Natural killer cell treated with Interleukin-12 subunit alpha and Interleukin-12 subunit beta and Interleukin-15 and Interleukin-18, amount 100 ng/mL, for 72 hours (primary cell): ENCODE measurements around the gene CD14. TPM values are rescaled to one million over a fixed set of nuclear protein-coding genes. Genes with fewer than 3 reads are reported as not detected.
A peak's percentile ranks its signal among the peaks of the same experiment; 100 is the strongest.
"Not testable (repeated sequence)": the region's sequence is repeated elsewhere in the genome, so short reads cannot be mapped to it uniquely, and the experiment has no call there.

ENCODE experiments used
- ATAC-seq, 2 donors: fragments of 150-1000 bp; cut with Tn5 transposase in 1 of 2; sonication (Bioruptor Pico), chemical (Tn5 transposase) in 1 of 2; 2 replicates each; pipeline ENCODE4 v1.10.0; 2021
- DNase-seq: peaks from one replicate; pipeline ENCODE4 v3.0.0; 2022; ENCODE audit warnings: low spot score
- H3K27ac Mint-ChIP-seq, 2 donors: 1 replicate in 1 of 2; 2 replicates in 1 of 2; pipeline ENCODE4 v1.8.0; 2022; ENCODE audit warnings: mixed read lengths in 2 of 2, mild to moderate bottlenecking in 1 of 2, moderate library complexity in 1 of 2
- H3K27me3 Mint-ChIP-seq, 2 donors: 1 replicate in 1 of 2; 2 replicates in 1 of 2; pipeline ENCODE4 v1.8.0; 2022; ENCODE audit warnings: mixed read lengths in 2 of 2
- H3K36me3 Mint-ChIP-seq: one replicate; pipeline ENCODE4 v1.8.0; 2022; ENCODE audit warnings: mixed read lengths
- H3K4me1 Mint-ChIP-seq, 2 donors: 1 replicate in 1 of 2; 2 replicates in 1 of 2; pipeline ENCODE4 v1.8.0; 2022; ENCODE audit warnings: low read depth in 2 of 2, mixed read lengths in 2 of 2, mild to moderate bottlenecking in 1 of 2
- H3K4me3 Mint-ChIP-seq: one replicate; pipeline ENCODE4 v1.8.0; 2022; ENCODE audit warnings: mixed read lengths
- H3K9me3 Mint-ChIP-seq: 2 replicates; pipeline ENCODE4 v1.8.0; 2022; ENCODE audit warnings: mixed read lengths
- total RNA-seq, 2 donors: library from RNA; stranded (reverse); gene quantifications; one replicate each; pipeline ENCODE4 v1.2.3, GENCODE V29; 2022

Gene CD14
- total RNA-seq: under 1 TPM; 0.92 to 1.00 TPM

DNA sequence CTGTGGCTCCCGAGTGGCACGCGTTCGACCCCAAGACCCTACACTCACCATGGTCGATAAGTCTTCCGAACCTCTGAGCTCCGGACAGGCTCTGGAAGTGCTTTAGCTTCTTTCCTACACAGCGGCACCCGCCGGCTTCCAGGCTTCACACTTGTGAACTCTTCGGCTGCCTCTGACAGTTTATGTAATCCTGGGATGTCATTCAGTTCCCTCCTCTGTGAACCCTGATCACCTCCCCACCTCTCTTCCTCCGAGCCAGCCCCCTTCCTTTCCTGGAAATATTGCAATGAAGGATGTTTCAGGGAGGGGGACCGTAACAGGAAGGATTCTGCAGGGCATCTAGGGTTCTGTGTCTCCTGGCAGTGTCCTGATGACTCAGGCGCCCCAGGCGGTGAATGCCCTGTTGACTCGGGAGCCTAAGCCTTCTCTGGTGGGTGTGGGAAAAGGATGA, at the start of gene CD14:
Gene CD14, minus strand, starts transcription at position 155 of the 451 bp plus-strand sequence. Its CDS starts 104 bp downstream, at position 51.
- Mint-ChIP-seq H3K4me3 (peak within 1 kb of the TSS; percentile 89), H3K27me3 (peaks cover 14 to 15% of the 10 kb centered on the region in 2 donors), H3K36me3 (no peaks in the 10 kb centered on the region), H3K4me1 (peaks cover 19 to 24% of the 10 kb centered on the region in 2 donors), H3K27ac (peak within 1 kb of the TSS in 1 of 2 donors; percentile 73), H3K9me3 (no peaks in the 10 kb centered on the region)
- DNase-seq (no peak), ATAC-seq (peak in 1 of 2 donors; percentile 33)

DNA sequence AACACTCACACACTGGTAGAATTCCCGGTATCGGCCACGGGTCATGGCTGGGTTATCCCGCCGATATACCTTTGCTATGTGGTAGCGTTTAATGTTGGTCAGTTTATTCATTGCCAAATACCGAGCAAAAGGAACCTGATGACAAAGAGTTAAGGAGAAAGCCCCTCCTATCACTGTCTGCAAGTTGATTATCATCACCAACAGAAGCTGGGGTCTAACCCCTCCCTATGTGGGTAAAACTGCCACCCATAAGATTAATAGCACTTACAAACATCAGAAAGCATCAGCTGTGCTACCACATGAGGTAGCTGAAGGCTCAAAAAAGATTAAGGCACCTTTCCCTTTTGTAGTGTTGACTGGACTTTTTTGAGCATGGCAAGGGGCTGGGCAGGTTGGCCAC, 46.0 kb upstream of the CD14 start:
- no peaks in the 10 kb centered on the region for H3K9me3 Mint-ChIP-seq
- H3K36me3 Mint-ChIP-seq: peaks cover 31% of the 10 kb centered on the region
- H3K4me1 Mint-ChIP-seq: no peaks in the 10 kb centered on the region
- no peak overlapping the region for H3K4me3 Mint-ChIP-seq
- no peaks in the 10 kb centered on the region for H3K27me3 Mint-ChIP-seq
- DNase-seq (no peak), ATAC-seq (no peak)
- no peak overlapping the region for H3K27ac Mint-ChIP-seq

DNA sequence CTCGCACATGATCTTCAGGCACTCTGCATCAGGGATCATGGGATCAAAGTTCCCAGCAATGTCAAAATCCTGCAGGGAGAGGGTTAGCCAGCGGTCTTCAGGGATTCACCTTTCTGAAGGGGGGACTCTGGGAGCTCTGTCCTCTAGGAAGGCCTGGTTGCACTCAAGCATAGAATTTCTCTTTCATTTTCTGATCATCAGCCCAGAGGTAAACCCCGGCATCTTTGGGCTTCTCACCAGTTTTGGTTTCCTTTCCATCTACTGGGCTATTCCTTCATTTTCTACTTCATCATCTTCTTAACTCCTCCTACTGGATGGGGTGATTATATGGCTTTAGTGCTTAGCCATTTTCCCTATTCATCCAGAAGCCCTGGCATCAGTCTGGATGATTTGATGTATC, 45.0 kb upstream of the CD14 start:
- Mint-ChIP-seq H3K36me3 (peaks cover 28% of the 10 kb centered on the region), H3K4me1 (no peaks in the 10 kb centered on the region), H3K27ac (peak overlapping the region in 1 of 2 donors; percentile 27), H3K4me3 (no peak overlapping the region), H3K9me3 (no peaks in the 10 kb centered on the region), H3K27me3 (no peaks in the 10 kb centered on the region)
- DNase-seq: no peak
- peak in 1 of 2 donors; percentile 41 for ATAC-seq

DNA sequence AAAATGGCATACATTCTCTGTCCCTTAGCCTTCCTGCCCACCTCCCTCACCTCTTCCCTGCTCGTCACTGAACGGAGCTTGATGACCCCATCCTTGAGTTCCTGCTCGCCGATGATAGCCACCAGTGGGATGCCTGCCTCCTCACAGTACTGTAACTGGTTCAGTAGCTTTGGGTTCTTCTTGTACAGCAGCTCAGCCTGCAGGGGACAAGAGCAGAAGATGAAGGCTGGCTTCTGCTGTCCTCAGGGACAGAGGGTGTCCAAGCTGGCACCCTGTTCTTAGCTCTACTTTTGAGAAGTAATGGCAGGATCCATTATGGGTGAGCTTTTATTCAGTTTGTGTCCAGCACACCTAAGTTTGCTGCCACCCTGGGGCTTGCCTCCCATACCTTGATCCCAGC, 41.7 kb upstream of the CD14 start:
- DNase-seq (no peak), ATAC-seq (no peak)
- Mint-ChIP-seq H3K4me1 (peaks cover 0 to 3% of the 10 kb centered on the region in 2 donors), H3K36me3 (peaks cover 25% of the 10 kb centered on the region), H3K9me3 (no peaks in the 10 kb centered on the region), H3K4me3 (no peak overlapping the region), H3K27ac (no peak overlapping the region), H3K27me3 (no peaks in the 10 kb centered on the region)

DNA sequence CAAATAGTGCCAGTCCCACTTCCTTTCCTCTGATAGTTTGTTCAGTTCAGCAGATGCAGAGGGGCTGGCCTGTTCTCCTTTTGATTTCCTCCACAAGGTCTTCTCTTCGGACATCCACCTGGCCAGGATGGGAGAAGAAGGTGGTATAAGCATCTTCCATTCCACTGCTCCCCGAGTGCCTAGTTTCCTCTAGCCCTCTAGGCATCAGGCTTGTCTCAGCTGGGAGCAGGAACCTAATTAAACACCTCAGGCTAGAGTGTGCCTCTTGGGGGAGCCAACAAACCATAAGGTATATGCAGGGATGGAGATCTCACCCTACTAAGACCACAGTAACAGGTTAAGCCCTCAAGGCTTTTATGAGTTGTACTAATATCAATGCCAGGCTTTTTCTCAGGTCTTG, 41.2 kb upstream of the CD14 start:
- Mint-ChIP-seq H3K27me3 (no peaks in the 10 kb centered on the region), H3K4me1 (peaks cover 0 to 3% of the 10 kb centered on the region in 2 donors), H3K4me3 (no peak overlapping the region), H3K27ac (no peak overlapping the region), H3K36me3 (peaks cover 25% of the 10 kb centered on the region), H3K9me3 (no peaks in the 10 kb centered on the region)
- DNase-seq (no peak), ATAC-seq (no peak)

DNA sequence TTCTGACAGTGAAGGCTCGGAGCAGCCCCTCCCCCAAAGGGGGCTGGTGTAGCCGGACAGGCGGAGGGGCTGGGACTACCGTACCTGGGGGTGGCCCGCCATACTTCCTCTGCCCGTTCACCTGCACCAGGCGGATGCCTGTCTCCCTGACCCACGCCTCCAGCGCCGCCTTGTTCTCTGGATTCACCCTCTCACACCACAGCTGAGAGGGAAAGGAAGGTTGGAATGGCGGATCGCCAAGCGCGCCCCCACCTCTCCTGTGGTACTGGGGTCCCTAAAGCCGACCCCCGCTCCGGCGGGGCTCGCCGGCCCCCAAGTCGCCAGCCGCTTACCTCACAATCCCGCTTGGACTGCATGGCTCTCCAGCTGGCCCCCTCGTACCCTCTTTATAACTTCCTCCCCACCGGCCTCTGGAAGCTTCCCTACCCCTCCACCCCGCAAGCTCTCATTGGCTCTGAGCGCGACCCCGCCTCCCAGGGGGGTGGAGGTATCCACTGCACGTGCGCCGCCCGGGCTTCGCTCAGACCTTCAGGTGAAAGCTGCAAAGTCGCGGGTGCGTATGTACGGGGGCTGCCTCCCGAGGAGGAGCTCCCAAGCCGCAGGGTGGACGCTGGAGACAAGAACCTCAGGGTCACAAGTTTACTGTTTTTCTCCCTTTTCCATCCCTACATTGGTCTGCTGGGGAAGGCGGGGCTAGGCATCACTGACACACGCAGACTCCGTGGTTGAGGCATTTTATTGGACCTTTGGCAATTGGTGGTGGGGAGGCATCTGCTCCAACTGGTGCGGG, 40.4 kb upstream of the CD14 start, which contains the start of gene DND1:
Gene DND1, minus strand, starts transcription at position 390 of the 790 bp plus-strand sequence. Its CDS starts 34 bp downstream, at position 356.
- Mint-ChIP-seq H3K36me3 (peaks cover 25% of the 10 kb centered on the region), H3K4me3 (no peak within 1 kb of the TSS), H3K27ac (no peak within 1 kb of the TSS), H3K4me1 (peaks cover 0 to 3% of the 10 kb centered on the region in 2 donors), H3K27me3 (no peaks in the 10 kb centered on the region), H3K9me3 (no peaks in the 10 kb centered on the region)
- ATAC-seq (peak in 1 of 2 donors; percentile 2), DNase-seq (no peak)

DNA sequence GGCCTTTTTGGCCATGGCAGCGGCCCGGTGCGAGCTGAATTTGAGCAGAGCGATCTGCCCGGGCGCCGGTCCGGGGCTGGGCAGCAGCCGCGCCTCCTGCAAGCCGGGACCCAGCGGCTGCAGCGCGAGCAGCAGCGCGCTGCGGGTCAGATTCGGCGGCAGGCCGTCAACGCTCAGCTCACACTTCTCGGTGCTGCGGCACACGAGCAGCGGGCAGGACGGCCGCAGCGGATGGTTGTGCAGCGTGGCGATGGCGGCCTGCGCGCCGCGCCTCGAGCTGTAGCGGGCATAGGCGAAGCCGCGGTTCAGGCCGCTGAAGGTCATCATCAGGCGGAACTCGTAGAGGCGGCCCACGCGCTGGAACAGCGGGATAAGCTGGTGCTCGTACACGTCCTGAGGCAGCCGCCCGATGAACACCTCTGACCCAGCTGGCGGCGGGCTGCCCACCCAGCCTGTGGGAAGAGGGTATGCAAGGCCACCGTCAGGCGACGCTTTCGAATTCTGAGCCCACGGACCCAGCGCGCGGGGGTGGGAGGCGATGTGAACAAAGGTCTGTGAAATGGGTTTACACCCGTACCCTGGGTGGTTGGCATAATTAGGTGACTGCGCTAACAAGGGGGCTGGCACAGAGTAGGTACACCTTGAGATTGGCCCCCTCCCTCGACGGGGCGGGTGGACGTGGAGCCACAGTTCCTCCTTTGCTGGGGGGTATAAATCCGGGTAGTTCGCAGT, 39.6 kb upstream of the CD14 start:
- Mint-ChIP-seq H3K27ac (no peak overlapping the region), H3K4me1 (peaks cover 6 to 10% of the 10 kb centered on the region in 2 donors), H3K27me3 (no peaks in the 10 kb centered on the region), H3K36me3 (peaks cover 24% of the 10 kb centered on the region), H3K9me3 (no peaks in the 10 kb centered on the region), H3K4me3 (no peak overlapping the region)
- ATAC-seq: peak; percentile 11 to 37
- DNase-seq: no peak

DNA sequence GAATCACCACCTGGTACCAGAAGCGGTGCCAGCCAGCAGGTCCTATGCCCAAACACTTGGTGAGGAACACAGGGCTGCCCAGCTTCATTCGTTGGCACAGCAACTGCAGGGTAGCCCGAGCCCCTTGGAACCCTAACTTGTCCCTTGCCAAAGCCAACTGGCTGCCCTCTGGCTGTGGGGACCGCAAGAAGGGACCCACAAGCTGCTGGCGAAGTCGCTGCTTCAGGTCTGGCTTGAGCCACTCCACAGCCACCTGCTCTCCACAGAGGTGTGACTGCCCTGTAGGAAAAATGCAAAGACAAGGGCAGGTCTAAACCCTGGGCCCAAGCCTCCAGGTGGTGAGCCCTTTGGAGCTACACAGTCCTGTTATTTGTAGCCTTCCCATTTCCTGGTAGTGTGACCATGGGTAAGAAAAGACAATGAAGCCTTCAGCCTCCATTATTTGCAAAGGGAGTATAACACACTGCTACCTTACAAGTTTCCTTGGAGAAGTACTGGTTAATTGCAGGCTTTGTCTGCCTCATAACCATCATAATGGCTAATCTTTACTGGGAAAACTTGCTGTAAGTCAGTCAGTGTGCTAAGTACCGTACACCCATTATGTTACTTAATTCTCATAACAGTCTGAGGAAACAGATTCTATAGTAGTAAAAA, 38.6 kb upstream of the CD14 start:
- peaks cover 25% of the 10 kb centered on the region for H3K36me3 Mint-ChIP-seq
- ATAC-seq: no peak

DNA sequence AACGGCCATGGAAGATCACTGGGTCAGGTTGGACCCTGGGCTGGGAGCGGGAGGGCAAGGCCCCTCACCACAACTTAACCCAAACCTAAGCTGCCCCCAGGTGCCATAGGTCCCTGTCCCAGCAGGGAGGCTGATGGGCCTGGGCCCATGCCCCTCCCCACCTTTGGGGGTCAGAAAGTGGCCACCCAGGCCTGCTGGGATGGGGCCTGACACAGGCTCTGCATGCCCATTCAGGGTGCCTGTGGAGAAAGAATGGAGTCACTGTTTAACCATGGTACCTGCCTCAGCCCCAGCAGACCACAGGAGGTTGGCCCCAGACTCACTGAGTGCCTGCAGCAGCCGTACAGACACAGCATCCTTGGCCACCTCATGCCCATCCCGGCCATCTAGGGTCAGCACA, 38.1 kb upstream of the CD14 start:
- not testable (repeated sequence) for ATAC-seq, DNase-seq, H3K4me3 Mint-ChIP-seq, H3K27me3 Mint-ChIP-seq, H3K9me3 Mint-ChIP-seq, H3K27ac Mint-ChIP-seq
- Mint-ChIP-seq H3K4me1 (peaks cover 22 to 25% of the 10 kb centered on the region in 2 donors), H3K36me3 (peaks cover 25% of the 10 kb centered on the region)

More for the DNA sequence above, 38.6 kb upstream of the CD14 start:
- peaks cover 17 to 20% of the 10 kb centered on the region in 2 donors for H3K4me1 Mint-ChIP-seq
- H3K4me3 Mint-ChIP-seq: no peak overlapping the region
- no peak overlapping the region for H3K27ac Mint-ChIP-seq
- no peak for DNase-seq
- H3K9me3 Mint-ChIP-seq: no peaks in the 10 kb centered on the region
- no peaks in the 10 kb centered on the region for H3K27me3 Mint-ChIP-seq

DNA sequence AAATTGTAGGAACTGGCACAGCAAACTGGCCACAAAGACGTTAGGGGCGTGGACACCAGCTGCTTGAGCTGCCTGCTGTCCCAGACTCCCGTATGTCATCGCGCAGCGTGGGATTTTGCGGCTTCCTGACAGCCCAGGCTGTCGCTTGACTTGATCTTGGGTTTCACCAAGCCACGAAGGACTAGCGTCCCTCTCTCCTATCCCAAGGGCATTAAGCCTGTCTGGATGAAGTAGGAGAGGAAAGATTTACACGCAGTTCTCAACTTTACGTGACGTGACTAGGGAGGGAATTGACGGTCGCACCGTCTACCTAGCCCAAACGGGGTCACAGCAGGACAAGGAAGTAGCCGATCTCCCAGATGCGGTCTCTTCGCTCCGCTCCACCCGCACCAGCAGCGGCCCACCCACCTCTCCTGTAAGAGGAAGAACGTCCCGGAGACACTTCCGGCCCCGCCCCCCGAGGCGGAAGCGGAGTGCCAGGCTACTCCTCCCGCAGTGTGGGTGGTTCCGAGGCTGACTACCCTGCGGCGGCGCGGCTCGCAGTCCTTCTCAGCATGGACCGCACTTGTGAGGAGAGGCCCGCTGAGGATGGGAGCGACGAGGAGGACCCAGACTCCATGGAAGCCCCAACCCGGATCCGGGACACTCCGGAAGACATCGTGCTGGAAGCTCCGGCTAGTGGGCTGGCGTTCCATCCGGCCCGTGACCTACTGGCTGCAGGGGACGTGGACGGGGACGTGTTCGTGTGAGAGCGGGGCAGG, 31.6 kb upstream of the CD14 start, which contains the start of gene WDR55:
Gene WDR55, plus strand, starts transcription at position 546 of the 761 bp plus-strand sequence. Its CDS starts 9 bp downstream, at position 555.
- peak within 1 kb of the TSS; percentile 99 for H3K4me3 Mint-ChIP-seq
- peaks cover 29 to 35% of the 10 kb centered on the region in 2 donors for H3K4me1 Mint-ChIP-seq
- no peaks in the 10 kb centered on the region for H3K9me3 Mint-ChIP-seq
- DNase-seq (peak; percentile 99), ATAC-seq (peak; percentile 98 to 99)
- peaks cover 41% of the 10 kb centered on the region for H3K36me3 Mint-ChIP-seq
- H3K27me3 Mint-ChIP-seq: no peaks in the 10 kb centered on the region
- H3K27ac Mint-ChIP-seq: peak within 1 kb of the TSS; percentile 95 to 99

DNA sequence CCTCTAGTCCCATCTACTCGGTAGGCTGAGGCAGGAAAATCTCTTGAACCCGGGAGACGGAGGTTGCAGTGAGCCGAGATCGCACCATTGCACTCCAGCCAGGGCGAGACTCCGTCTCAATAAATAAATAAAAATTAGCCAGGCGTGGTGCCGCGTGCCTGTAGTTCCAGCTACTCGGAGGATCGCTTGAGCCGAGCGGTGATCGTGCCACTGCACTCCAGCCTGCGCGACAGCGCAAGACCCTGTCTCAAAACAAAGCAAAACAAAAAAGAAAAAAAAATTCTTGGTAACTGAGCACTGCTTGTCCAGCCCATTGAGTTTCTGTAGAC, 31.0 kb upstream of the CD14 start:
- H3K36me3 Mint-ChIP-seq: peaks cover 45% of the 10 kb centered on the region
- no peaks in the 10 kb centered on the region for H3K9me3 Mint-ChIP-seq
- ATAC-seq (no peak), DNase-seq (no peak)
- no peaks in the 10 kb centered on the region for H3K27me3 Mint-ChIP-seq
- peak overlapping the region; percentile 99 for H3K4me3 Mint-ChIP-seq
- peaks cover 29 to 35% of the 10 kb centered on the region in 2 donors for H3K4me1 Mint-ChIP-seq
- H3K27ac Mint-ChIP-seq: peak overlapping the region; percentile 95 to 99

DNA sequence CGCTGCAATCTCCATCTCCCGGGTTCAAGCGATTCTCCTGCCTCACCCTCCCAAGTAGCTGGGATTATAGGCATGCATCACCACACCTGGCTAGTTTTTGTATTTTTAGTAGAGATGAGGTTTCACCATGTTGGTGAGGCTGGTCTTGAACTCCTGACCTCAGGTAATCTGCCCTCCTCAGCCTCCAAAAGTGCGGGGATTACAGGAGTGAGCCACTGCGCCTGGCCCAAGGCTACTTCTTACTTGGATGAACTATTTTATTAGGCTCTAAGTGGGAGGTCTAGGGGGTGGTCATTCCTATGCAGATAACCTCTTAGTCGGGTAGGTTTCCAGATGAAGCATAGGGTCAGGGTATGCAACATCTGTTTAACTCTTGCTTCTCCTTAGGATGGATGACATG, 27.4 kb upstream of the CD14 start:
- peaks cover 12 to 17% of the 10 kb centered on the region in 2 donors for H3K4me1 Mint-ChIP-seq
- H3K27ac Mint-ChIP-seq, DNase-seq, H3K4me3 Mint-ChIP-seq, H3K9me3 Mint-ChIP-seq, ATAC-seq, H3K27me3 Mint-ChIP-seq: not testable (repeated sequence)
- peaks cover 47% of the 10 kb centered on the region for H3K36me3 Mint-ChIP-seq

DNA sequence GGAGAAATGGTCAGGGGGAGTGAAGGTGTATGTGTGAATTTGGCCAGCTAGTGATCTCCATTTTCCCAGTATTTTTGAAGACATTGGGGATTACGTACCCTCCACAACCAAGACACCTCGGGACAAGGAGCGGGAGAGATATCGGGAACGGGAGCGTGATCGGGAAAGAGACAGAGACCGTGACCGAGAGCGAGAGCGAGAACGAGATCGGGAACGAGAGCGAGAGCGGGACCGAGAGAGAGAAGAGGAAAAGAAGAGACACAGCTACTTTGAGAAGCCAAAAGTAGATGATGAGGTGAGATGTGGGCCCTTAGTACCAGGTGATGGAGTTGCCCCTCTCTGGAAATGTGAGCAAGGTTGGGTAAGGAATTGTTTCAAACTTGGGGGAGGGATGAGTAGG, 25.9 kb upstream of the CD14 start:
- H3K36me3 Mint-ChIP-seq: peaks cover 60% of the 10 kb centered on the region
- no peaks in the 10 kb centered on the region for H3K9me3 Mint-ChIP-seq
- H3K4me1 Mint-ChIP-seq: peaks cover 9 to 11% of the 10 kb centered on the region in 2 donors
- H3K27me3 Mint-ChIP-seq: no peaks in the 10 kb centered on the region
- DNase-seq (no peak), ATAC-seq (no peak)
- no peak overlapping the region for H3K4me3 Mint-ChIP-seq
- H3K27ac Mint-ChIP-seq: no peak overlapping the region
